Inferior parietal cortex (tissue), 1 donor: ENCODE results near the gene COQ9.
"Not testable (repeated sequence)": the region's sequence is repeated elsewhere in the genome, so short reads cannot be mapped to it uniquely, and the experiment has no call there.

Source experiments
- DNase-seq: peaks from one replicate; pipeline ENCODE4 v3.0.0-alpha.2; 2016; ENCODE audit errors: extremely low spot score

The COQ9 gene

DNA sequence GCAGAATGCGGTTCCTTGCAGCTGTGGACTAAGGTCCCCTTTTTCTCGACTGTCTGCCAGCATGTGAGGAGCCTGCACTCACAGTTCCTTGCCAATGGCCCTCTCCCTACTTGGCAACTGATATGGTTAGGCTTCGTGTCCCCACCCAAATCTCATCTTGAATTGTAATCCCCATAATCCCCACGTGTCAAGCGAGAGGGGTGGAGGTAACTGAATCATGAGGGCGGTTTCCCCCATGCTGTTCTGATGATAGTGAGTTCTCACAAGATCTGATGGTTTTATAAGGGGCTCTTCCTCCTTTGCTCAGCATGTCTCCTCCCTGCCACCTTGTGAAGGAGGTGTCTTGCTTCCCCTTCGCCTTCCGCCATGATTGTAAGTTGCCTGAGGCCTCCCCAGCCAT is 20.0 kb upstream of the COQ9 start:
- no peak for DNase-seq

DNA sequence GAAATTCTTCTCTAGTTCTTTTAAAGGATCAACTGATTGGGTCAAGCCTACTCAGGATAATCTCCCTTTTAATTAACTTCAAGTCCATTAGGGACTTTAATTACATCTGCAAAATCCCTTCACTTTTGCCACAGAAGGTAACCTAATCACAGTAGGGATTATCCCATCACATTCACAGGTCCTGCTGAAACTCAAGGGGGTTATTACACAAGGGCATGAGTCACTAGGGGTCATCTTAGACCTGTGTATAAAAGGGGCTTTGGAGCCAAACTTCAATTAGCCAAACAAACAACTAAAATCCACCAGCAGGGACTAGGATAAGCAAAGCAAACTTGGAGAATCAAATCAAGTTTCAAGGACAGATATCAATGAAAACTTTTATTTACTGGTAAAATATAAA is 19.5 kb upstream of the COQ9 start:
- no peak for DNase-seq

DNA sequence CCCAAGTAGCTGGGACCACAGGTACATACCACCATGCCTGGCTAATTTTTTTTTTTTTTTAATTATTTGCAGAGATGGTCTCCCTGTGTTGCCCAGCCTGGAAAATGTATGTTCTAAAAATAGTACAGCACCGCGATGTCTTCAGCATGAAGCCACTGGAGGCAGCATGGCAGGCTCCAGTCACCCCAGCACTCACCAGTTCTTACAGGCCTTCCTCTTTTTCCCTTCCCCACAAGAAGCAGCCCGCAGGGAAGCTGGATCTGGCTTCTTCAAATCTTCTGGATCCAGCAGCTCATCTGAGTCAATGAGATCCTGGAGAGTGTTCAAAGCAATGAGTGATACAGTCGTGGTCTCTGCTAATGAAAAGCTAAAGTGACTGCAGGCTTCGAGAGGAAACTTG is 16.3 kb upstream of the COQ9 start:
- no peak for DNase-seq

DNA sequence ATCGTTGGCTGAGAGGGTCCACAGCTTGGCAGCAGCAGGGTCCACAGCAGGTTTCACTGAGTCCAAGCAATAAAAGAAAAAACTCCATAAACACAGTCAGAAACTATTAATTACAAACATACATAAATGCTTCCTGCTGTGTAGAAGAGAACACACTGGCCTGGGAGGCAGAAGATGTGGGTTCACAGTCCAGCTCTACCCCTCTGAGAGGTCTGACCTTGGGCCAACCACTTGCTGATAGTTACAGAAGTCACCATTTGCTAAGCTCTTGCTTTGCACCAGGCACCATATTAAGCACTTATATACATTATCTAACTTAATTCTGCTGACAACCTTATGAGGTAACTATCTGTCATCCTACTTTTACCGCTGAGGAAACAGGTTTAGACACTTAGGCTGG is 14.8 kb upstream of the COQ9 start:
- DNase-seq: no peak

DNA sequence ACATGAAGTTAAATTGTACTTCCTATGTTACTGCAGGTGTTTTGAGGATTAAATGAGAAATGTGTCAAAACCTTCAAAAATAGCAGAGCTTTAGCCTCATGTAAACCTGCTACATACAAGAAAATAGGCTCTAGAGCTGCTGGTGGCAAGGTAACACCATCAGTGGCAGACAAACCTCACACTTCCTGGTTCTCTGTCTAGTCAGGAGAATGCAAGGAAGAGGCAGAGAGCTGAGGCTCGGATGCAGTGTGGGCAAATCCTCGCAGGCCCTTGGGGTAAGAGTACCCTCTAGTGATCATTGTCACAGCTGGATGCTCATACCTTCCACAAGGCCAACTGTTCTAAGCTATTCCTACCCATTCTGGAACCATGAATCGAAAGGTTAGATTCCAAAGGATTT is 14.3 kb upstream of the COQ9 start:
- no peak for DNase-seq

DNA sequence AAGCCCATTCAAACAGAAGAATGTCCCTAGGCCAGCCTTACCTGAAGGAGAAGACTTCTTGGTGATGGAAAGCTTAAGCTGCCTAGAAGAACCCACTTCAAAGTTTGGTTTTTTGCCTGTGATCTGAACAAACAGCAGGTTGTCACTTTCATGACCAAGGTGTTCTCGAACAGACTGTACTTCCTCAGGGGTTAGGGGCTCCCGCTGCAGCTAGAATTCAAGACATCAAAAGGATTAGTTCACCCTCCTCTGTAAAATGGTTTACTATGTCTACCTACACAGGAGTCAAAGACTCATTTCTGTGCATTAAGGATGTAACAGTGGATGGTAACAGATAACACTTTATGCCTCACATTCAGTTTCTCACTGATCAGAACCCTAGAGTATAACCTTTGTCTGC is 13.3 kb upstream of the COQ9 start:
- no peak for DNase-seq

DNA sequence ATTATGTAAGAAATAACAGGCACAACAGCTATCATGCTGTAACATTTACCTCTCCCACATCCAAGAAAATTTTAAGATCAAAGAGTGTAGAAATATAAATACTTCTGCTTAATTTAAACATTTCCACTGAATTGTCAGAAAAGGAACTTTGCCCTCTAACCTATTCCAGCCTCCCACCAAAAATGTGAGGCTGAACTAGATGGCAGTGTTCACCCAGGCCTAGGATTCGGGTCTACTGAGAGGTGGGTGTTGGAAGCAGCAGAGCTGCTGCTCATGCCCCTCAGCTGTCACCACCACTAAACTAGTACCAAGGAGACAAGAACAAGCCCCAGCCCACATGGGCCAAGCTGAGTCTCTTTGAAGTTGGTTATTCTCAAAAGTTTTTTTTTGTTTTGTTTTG is 11.4 kb upstream of the COQ9 start:
- no peak for DNase-seq

DNA sequence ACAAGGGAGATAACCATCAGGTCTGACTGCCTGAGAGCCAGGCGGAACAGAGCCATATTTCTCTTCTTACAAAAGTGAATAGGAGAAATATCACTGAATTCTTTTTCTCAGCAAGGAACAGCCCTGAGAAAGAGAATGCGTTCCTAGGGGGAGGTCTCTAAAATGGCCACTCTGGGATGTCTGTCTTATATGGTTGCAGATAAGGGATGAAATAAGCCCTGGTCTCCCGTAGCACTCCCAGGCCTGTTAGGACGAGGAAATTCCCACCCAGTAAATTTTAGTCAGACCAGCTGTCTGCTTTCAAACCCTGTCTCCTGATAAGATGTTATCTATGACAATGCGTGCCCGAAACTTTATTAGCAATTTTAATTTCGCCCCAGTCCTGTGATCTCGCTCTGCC is 7.3 kb upstream of the COQ9 start:
- DNase-seq: not testable (repeated sequence)

DNA sequence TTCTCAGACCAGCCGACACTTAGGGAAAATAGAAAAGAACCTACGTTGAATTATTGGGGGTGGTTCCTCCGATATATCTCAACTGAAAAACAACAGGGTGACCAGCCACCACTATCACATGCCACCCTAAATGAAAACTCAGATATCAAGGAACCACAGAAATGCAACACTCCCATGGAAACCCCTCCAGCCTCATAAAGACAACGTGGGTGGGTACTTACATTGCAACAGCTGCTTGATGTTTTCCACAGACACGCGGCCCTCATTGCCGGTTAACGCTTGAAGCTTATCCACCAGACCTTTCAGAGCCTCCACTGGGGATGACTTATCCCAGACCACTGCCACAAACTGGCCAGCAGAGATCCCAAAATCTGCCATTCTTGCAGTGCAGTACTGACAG is 6.7 kb upstream of the COQ9 start:
- not testable (repeated sequence) for DNase-seq

DNA sequence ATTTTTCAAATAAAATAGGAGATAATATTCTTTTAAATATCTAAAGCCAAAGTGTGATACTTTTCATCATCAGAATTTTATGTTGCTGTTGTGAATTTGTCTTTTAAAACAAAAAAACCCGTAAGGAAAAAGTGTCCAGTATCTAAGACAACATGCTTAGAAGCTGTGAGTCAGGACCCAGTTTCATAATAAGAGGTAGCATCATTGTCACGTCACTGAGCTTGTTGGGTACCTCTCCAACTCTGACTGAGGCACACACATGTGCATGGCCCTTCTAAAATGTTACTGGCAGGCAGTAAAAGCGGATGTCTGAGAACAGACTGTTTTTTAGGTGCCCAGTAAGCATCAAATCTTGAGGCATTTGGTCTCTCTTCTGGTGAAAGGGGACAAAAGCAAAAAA is 2.6 kb upstream of the COQ9 start:
- DNase-seq: no peak

DNA sequence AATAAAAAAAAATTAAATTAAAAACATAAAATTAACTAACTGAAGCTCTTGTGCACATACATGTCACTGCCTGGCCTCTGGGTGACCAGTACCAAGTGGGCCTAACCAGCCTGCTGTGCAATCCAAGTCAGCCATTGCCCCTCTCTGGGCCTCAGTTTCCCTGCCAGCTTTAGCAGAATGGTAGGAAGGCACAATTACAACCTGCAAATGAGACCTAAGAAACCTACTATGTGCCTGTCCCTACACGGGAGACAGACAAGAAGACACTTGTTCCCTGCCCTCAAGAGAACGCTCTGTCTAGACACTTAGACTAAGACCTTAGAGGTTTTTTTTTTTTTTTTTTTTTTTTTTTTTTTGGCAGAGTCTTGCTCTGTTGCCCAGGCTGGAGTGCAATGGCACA is 1.8 kb upstream of the COQ9 start:
- DNase-seq: no peak

DNA sequence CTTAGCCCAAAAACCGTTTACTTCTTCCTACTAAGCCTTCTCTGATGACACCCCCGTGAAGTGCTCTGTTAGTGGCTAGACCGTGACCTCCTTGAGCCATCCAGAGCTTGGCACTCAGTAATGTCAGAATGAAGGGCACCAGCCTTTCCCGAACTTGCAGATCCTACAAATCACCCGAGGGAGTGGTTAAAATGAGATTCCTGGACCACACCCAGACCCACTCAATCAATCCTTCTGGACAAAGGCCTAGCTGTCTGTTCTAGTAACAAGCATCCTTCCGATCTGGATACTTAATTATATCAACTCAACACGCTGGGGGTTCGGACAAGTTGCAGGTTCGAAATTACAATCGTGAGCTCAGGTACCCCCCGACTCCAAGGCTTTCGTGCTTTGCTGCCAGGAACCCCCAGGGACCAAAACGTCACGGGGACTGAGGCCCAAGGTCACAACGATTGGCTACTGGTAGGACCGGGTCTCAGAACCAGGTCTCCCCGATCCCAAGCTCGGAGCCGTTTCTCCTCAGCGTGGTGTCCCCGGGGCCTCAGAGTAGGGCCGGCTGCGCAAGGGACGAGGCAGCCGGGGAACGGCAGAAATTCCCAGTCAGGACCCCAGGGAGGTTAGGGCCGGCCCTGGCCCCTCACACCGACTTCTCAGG is 621 bp upstream of the COQ9 start:
- DNase-seq: no peak

DNA sequence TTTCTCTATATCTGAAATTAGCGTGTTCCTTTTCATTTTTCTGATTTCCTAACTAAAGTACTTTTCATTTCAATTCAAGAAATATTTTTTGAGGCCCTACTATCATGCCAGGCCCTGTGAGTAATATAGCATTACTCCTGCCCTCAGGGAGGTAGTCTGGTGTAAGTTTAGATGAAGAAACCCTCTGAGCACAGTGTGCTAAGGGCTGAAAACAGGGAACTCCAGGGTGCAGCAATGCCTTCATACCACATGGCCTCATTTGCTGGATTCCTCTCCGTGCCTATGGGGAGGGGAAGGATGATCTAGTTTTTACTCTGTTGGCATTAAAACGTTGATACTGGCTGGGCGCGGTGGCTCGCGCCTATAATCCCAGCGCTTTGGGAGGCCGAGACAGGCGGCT is 4.7 kb downstream of the COQ9 start:
- DNase-seq: no peak

DNA sequence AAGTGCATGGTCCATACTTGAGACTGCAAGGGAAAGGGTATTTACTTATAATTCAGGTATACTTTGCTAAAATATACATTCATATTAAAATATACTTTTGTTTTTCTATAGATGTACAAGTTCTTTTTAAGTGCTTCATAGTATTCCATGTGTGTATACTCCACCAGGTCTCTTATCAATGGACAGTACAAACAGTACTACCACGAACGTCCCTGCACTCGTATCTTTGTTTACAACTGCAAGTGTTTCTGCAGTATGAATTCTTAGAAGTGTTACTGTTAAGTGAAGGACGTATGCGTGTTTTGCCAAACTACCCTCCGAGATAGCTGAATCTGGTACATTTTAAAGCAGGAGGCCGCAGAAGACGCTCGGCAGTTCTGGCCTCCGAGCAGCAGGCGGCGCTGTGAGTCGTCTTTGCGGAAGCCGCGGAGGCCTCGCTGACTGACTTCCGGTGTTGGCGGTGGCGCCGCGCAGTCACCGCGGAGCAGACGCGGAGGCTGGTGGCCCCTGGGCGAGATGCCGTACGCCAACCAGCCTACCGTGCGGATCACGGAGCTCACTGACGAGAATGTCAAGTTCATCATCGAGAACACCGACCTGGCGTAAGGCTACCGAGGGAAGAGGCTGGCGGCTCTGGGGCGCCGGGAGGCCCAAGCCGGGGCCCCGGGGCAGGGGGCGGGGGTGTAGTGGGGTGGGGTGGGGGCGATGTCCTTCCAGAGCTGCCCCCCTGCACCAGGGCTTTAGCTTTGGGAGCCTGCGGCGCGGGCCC is 15.1 kb downstream of the COQ9 start, which contains the start of gene POLR2C:
Gene POLR2C, plus strand, starts transcription at position 471 of the 769 bp plus-strand sequence. Its CDS starts 46 bp downstream, at position 517.
- DNase-seq: peak; percentile 90

DNA sequence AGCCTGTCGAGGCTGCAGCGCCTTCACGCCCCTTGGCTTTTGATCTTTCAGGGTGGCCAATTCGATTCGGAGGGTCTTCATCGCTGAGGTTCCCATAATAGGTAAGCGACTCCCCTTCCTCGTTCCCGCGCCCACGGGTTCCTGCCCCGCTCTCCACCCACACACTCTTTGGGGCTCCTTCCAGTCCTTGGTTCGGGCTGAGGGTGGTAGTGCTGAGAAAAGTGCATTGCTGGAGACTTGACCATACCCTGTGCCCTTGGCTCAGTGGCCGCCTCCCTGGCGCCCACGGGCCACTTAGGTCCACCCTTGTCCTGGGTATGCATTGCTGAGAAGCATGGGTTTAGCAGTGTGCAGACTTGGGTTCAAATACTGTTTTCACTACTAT is 15.7 kb downstream of the COQ9 start:
- no peak for DNase-seq

DNA sequence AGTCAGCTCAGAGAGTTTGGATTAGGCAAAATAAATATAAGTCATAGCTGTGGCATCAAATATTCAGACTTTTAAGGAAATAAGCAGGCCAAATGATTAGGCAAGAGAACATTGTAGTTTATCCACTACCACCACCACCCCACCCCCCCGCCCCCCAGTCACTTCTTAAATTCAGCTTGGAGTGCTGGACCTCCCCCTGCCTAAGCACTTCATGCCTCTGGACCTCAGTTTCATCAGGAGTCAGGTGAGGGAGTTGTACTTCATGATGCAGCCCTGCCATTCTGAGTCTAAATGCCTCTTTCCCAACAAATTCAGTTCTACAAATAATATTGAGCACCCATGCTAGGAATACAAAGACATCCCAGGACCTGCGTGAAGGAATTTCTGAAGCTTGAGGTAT is 17.2 kb downstream of the COQ9 start:
- no peak for DNase-seq

DNA sequence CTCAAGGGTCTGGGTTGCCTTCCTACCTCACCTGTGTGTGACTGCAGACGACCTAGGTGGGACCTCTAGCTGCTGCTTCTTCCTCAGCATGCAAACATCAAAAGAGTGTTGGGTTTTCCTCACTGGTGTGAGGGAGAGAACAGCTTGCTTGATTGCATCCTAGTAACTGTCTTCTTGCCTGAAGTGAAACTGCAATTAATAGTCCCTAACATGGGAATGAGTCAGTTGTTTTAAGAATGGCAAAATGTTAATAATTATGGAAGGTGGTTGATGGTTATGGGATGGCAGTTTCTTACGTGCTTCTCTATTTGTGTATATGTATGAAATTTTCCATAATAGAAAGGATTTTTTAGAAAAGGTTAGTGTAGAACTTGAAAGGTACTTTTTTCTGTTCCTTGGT is 21.1 kb downstream of the COQ9 start:
- DNase-seq: no peak

DNA sequence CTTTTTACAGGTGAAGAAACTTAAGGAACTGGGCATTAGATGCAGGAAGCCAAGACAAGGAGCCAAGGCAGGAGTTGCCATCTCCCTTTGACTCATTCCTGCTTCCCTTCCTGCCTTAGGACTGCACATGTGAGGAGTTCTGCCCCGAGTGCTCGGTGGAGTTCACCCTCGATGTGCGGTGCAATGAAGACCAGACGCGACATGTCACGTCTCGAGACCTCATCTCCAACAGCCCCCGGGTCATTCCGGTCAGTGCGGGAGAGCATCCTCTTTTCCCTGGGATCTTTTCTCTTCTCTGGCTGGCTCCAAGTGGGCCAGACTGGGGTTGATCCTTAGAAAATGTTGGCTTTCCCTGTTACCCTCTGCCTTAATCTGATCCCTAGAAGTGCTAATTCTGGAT is 21.8 kb downstream of the COQ9 start:
- no peak for DNase-seq

DNA sequence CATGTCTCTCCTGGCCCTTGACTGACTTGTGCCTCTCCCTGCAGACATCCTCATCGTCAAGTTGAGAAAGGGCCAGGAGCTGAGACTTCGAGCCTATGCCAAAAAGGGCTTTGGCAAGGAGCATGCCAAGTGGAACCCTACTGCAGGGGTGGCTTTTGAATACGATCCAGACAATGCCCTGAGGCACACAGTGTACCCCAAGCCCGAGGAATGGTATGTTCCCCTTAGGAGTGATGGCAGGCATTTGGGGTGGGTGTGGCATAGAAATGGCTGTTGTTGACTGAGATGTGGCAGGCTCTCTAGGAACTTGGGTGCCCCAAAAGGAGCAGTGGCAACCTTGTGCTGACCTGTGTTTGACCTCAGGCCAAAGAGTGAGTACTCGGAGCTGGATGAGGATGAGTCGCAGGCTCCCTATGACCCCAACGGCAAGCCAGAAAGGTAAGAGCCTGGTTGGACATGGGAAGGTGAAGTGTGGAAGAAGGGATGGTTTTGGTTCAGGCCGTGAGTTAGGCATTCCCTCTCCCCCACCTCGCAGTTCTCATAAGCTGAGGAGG is 22.7 kb downstream of the COQ9 start:
- DNase-seq: no peak

DNA sequence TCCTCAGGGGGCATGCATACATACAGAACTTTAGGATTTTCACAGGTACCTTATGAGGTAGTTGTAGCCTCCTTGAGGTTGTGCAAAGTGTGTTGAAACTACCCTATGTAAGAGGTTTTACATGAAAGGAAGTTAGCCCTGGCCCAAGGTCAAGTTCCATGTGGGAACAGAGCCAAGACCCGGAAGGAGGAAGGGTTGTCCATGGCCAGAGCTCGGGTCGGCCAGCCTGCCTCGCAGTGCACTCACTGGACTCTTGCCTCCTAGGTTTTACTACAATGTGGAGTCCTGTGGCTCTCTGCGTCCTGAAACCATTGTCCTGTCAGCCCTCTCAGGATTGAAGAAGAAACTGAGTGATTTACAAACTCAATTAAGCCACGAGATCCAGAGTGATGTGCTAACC is 23.4 kb downstream of the COQ9 start:
- DNase-seq: no peak

DNA sequence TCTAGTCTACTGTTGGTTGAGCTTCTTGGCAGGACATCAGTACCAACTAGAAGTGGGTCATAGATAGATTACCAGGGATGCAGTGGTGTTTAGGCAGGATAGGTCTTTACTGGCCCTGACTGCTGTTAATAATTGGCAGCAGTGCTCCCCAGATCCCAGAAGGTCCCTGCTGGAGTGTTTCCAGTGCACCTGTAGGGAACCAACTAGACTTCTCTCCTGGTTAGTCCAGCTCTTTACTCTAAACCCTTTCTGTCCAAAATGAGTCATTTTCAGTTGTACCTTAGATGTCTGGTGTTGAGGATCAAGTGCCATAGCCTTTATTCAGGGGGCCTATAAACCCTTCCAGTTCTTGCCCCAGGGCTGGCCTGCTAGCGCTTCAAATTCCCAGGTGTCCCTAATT is 23.9 kb downstream of the COQ9 start:
- no peak for DNase-seq

DNA sequence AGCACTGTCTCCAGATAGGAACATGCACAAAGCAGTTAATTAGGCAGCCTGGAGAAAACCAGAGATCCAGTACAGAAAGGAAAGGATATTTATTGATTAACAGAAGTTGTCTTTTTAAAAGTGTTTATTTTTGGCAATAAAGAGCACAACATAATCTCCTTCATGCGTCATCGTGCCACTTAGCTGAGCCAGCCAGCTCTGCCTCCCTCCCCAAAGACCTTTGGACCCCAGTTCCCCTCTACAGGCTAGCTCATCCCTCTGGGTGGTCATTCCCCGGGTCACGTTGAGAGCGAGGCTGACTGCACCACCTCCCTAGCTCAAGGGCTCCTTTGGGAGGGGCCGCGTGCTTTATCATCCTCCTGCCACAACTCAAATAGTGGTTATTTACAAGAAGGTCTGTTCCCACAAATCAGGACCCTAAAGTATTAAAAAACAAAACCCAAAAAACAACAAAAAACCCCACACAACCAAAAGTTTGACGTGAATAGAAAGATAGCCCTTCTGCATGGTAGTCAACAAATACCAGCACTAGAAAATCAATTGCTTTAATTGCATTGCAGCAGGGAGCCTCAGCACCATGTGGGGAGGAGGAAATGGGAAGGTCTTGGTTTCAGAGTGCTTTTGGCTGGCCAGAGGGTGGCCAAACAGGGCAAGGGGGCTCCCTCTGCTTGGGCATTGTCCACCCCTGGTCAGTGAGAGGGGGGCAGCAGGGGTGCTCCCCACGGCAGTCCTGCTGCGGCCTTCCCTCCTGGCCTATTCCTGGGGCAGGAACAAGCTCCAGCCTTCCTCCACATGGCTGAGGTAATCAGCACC is 24.8 kb downstream of the COQ9 start:
- no peak for DNase-seq

DNA sequence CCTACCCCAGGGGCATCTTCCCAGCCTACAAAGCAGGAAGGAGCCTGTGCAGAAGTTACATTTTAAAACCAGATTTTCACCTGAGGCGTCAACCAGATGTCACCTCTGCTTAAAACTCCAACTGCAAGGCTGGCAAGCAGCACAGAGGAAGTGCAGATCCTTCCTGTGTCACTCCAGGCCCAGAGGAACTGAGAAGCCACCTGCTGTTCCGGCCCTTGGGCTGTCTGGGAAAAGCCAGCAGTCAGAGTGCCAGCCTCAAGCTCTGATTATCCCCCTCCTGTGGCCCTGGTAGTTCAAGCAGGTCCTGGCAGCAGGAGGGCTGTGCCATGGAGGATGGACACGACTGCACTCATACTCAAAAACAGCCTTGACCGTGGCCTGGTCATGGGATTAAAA is 25.4 kb downstream of the COQ9 start:
- DNase-seq: no peak
